ENCODE measurements around the gene MRPL2. TPM values are rescaled to one million over a fixed set of nuclear protein-coding genes. Genes with fewer than 3 reads are reported as not detected.
A peak's percentile ranks its signal among the peaks of the same experiment; 100 is the strongest.

The MRPL2 gene
- total RNA-seq (13.9 and 18.2 TPM in 2 replicates), polyA plus RNA-seq (20.3 and 23.1 TPM in 2 replicates), polyA minus RNA-seq (ENCODE audit: low replicate concordance) (7.3 and 30.4 TPM in 2 replicates)
- polyA plus RNA-seq (2012) = 49.9 and 65.2 TPM in 2 replicates

- TF ChIP-seq CTCF (conservative IDR thresholded peaks at IDR 0.05 in 1 of 2, IDR thresholded peaks at IDR 0.05 in 1 of 2; ENCODE audit: low read depth in 1 of 2, low read length in 2 of 2) (no peak), EZH2 (IDR thresholded peaks at IDR 0.05; ENCODE audit: low read length, missing control alignments) (no peak)
- peaks cover 10% of the 10 kb centered on the region for H3K4me1 ChIP-seq (ENCODE audit: control insufficient read depth, extremely low read depth, insufficient read depth, low read length)
These were observed at the start of gene MRPL2, which contains the start of gene KLC4 for GRCh38 chr6:43059168-43060033. Gene MRPL2, minus strand, starts transcription at chr6:43059434. Its CDS starts 53 bp downstream, at chr6:43059381. Gene KLC4, plus strand, starts transcription at chr6:43059631. Its CDS starts 1,705 bp downstream, at chr6:43061336.

GRCh38 chr6:43107344-43108062, 48.3 kb upstream of the MRPL2 start:
- Histone ChIP-seq H3K4me3 (replicated peaks in 1 of 4; ENCODE audit: control extremely low read depth in 1 of 4, insufficient read depth in 1 of 4, low read depth in 3 of 4, low read length in 4 of 4) (no peak overlapping the region), H3K4me2 (ENCODE audit: extremely low read depth, insufficient read depth, low read length) (no peak overlapping the region), H3K36me3 (ENCODE audit: control insufficient read depth, insufficient read depth, low read length) (no peaks in the 10 kb centered on the region), H4K20me1 (ENCODE audit: control insufficient read depth, extremely low read depth, insufficient read depth, low read length) (no peaks in the 10 kb centered on the region), H2AFZ (ENCODE audit: low read length) (no peak overlapping the region), H3K9ac (ENCODE audit: insufficient read depth, low read length) (no peak overlapping the region), H3K27ac (ENCODE audit: insufficient read depth, low read length) (no peak overlapping the region), H3K9me3 (ENCODE audit: control insufficient read depth, insufficient read depth, low read depth, low read length) (no peaks in the 10 kb centered on the region), H3K27me3 (ENCODE audit: control insufficient read depth, insufficient read depth, low read length) (no peaks in the 10 kb centered on the region), H3K4me1 (ENCODE audit: control insufficient read depth, extremely low read depth, insufficient read depth, low read length) (no peaks in the 10 kb centered on the region), H3K79me2 (ENCODE audit: control insufficient read depth, insufficient read depth, low read length) (no peaks in the 10 kb centered on the region)
- TF ChIP-seq EZH2 (IDR thresholded peaks at IDR 0.05; ENCODE audit: low read length, missing control alignments) (no peak), CTCF (conservative IDR thresholded peaks at IDR 0.05 in 1 of 2, IDR thresholded peaks at IDR 0.05 in 1 of 2; ENCODE audit: low read depth in 1 of 2, low read length in 2 of 2) (no peak)
- no peak for DNase-seq (ENCODE audit: low read depth in 2 of 2)

More at GRCh38 chr6:43059168-43060033, at the start of gene MRPL2, which contains the start of gene KLC4:
- H3K27ac ChIP-seq (ENCODE audit: insufficient read depth, low read length) = peak within 1 kb of the TSS; percentile 73
- peaks cover 5% of the 10 kb centered on the region for H3K36me3 ChIP-seq (ENCODE audit: control insufficient read depth, insufficient read depth, low read length)
- H3K9ac ChIP-seq (ENCODE audit: insufficient read depth, low read length) = peak within 1 kb of the TSS; percentile 82
- H3K4me2 ChIP-seq (ENCODE audit: extremely low read depth, insufficient read depth, low read length) = peak within 1 kb of the TSS; percentile 95
- peaks cover 14% of the 10 kb centered on the region for H3K79me2 ChIP-seq (ENCODE audit: control insufficient read depth, insufficient read depth, low read length)
- peak within 1 kb of the TSS; percentile 92 for H2AFZ ChIP-seq (ENCODE audit: low read length)
- peak within 1 kb of the TSS; percentile 61 to 99 (median 88) for H3K4me3 ChIP-seq (replicated peaks in 1 of 4; ENCODE audit: control extremely low read depth in 1 of 4, insufficient read depth in 1 of 4, low read depth in 3 of 4, low read length in 4 of 4)
- no peaks in the 10 kb centered on the region for H3K9me3 ChIP-seq (ENCODE audit: control insufficient read depth, insufficient read depth, low read depth, low read length)
- no peaks in the 10 kb centered on the region for H3K27me3 ChIP-seq (ENCODE audit: control insufficient read depth, insufficient read depth, low read length)
- peak; percentile 98 for DNase-seq (ENCODE audit: low read depth in 2 of 2)
- no peaks in the 10 kb centered on the region for H4K20me1 ChIP-seq (ENCODE audit: control insufficient read depth, extremely low read depth, insufficient read depth, low read length)

Data from fibroblast of lung (primary cell).